Measurements from ENCODE around the gene KCNH8.
A peak's percentile ranks its signal among the peaks of the same experiment; 100 is the strongest.

Gene KCNH8

GRCh38 chr3:19506171-19506570 is 357.9 kb downstream of the KCNH8 start:
- no peak overlapping the region for H3K4me2 ChIP-seq (ENCODE audit: low read length)
- no peaks in the 10 kb centered on the region for H3K4me1 ChIP-seq (ENCODE audit: low read length)
- no peaks in the 10 kb centered on the region for H3K36me3 ChIP-seq (replicated peaks; ENCODE audit: low read depth, low read length)
- TF ChIP-seq CTCF (IDR thresholded peaks at IDR 0.05; ENCODE audit: low read depth, low read length) (no peak), EZH2phosphoT487 (IDR thresholded peaks at IDR 0.05; ENCODE audit: low read depth) (no peak)
- no peaks in the 10 kb centered on the region for H3K79me2 ChIP-seq (ENCODE audit: low read length)
- H4K20me1 ChIP-seq (ENCODE audit: insufficient read depth, low read length), result no peaks in the 10 kb centered on the region
- H3K9me3 ChIP-seq (ENCODE audit: insufficient read depth, low read length), result no peaks in the 10 kb centered on the region
- no peak overlapping the region for H3K4me3 ChIP-seq (ENCODE audit: low read length)
- no peak overlapping the region for H3K9ac ChIP-seq (ENCODE audit: low read length)
- no peaks in the 10 kb centered on the region for H3K27me3 ChIP-seq (ENCODE audit: low read depth, low read length)
- no peak overlapping the region for H3K27ac ChIP-seq (ENCODE audit: low read length)
- H2AFZ ChIP-seq (ENCODE audit: low read depth, low read length), result 0 out of 2 replicates have a peak overlapping the region, but pooled peaks have one; percentile 15

- TF ChIP-seq CTCF (IDR thresholded peaks at IDR 0.05; ENCODE audit: low read depth, low read length) (no peak), EZH2phosphoT487 (IDR thresholded peaks at IDR 0.05; ENCODE audit: low read depth) (no peak)
- H2AFZ ChIP-seq (ENCODE audit: low read depth, low read length), result no peak overlapping the region
- H3K4me3 ChIP-seq (ENCODE audit: low read length), result no peak overlapping the region
Observed at GRCh38 chr3:19522305-19522704, 374.0 kb downstream of the KCNH8 start.

GRCh38 chr3:19526071-19526470 is 377.8 kb downstream of the KCNH8 start:
- H3K4me1 ChIP-seq (ENCODE audit: low read length), result no peaks in the 10 kb centered on the region
- no peak overlapping the region for H3K4me3 ChIP-seq (ENCODE audit: low read length)
- no peak overlapping the region for H3K9ac ChIP-seq (ENCODE audit: low read length)
- no peaks in the 10 kb centered on the region for H3K9me3 ChIP-seq (ENCODE audit: insufficient read depth, low read length)
- no peaks in the 10 kb centered on the region for H3K79me2 ChIP-seq (ENCODE audit: low read length)
- no peak overlapping the region for H2AFZ ChIP-seq (ENCODE audit: low read depth, low read length)
- TF ChIP-seq CTCF (IDR thresholded peaks at IDR 0.05; ENCODE audit: low read depth, low read length) (no peak), EZH2phosphoT487 (IDR thresholded peaks at IDR 0.05; ENCODE audit: low read depth) (no peak)
- no peak overlapping the region for H3K4me2 ChIP-seq (ENCODE audit: low read length)
- no peaks in the 10 kb centered on the region for H3K36me3 ChIP-seq (replicated peaks; ENCODE audit: low read depth, low read length)
- no peaks in the 10 kb centered on the region for H4K20me1 ChIP-seq (ENCODE audit: insufficient read depth, low read length)
- no peak overlapping the region for H3K27ac ChIP-seq (ENCODE audit: low read length)
- H3K27me3 ChIP-seq (ENCODE audit: low read depth, low read length), result no peaks in the 10 kb centered on the region

More at GRCh38 chr3:19522305-19522704, 374.0 kb downstream of the KCNH8 start:
- H3K79me2 ChIP-seq (ENCODE audit: low read length), result no peaks in the 10 kb centered on the region
- H3K4me2 ChIP-seq (ENCODE audit: low read length), result no peak overlapping the region
- H3K27me3 ChIP-seq (ENCODE audit: low read depth, low read length), result no peaks in the 10 kb centered on the region
- no peaks in the 10 kb centered on the region for H4K20me1 ChIP-seq (ENCODE audit: insufficient read depth, low read length)
- H3K36me3 ChIP-seq (replicated peaks; ENCODE audit: low read depth, low read length), result no peaks in the 10 kb centered on the region
- H3K4me1 ChIP-seq (ENCODE audit: low read length), result no peaks in the 10 kb centered on the region
- H3K9me3 ChIP-seq (ENCODE audit: insufficient read depth, low read length), result no peaks in the 10 kb centered on the region
- H3K27ac ChIP-seq (ENCODE audit: low read length), result no peak overlapping the region
- H3K9ac ChIP-seq (ENCODE audit: low read length), result no peak overlapping the region

GRCh38 chr3:19527746-19528145 is 379.4 kb downstream of the KCNH8 start:
- no peaks in the 10 kb centered on the region for H3K4me1 ChIP-seq (ENCODE audit: low read length)
- no peak overlapping the region for H3K4me3 ChIP-seq (ENCODE audit: low read length)
- H3K9me3 ChIP-seq (ENCODE audit: insufficient read depth, low read length), result no peaks in the 10 kb centered on the region
- H3K36me3 ChIP-seq (replicated peaks; ENCODE audit: low read depth, low read length), result no peaks in the 10 kb centered on the region
- H4K20me1 ChIP-seq (ENCODE audit: insufficient read depth, low read length), result no peaks in the 10 kb centered on the region
- H3K79me2 ChIP-seq (ENCODE audit: low read length), result no peaks in the 10 kb centered on the region
- no peak overlapping the region for H3K27ac ChIP-seq (ENCODE audit: low read length)
- H3K4me2 ChIP-seq (ENCODE audit: low read length), result no peak overlapping the region
- no peaks in the 10 kb centered on the region for H3K27me3 ChIP-seq (ENCODE audit: low read depth, low read length)
- H2AFZ ChIP-seq (ENCODE audit: low read depth, low read length), result no peak overlapping the region
- TF ChIP-seq EZH2phosphoT487 (IDR thresholded peaks at IDR 0.05; ENCODE audit: low read depth) (no peak), CTCF (IDR thresholded peaks at IDR 0.05; ENCODE audit: low read depth, low read length) (no peak)
- H3K9ac ChIP-seq (ENCODE audit: low read length), result no peak overlapping the region

Data from OCI-LY3 (cell line).